ENCODE measurements around the gene RAF1. TPM values are rescaled to one million over a fixed set of nuclear protein-coding genes. Genes with fewer than 3 reads are reported as not detected.
A peak's percentile ranks its signal among the peaks of the same experiment; 100 is the strongest.

The RAF1 gene
- total and polyA plus RNA-seq, 2 donors (not counting 3 experiments of a cell fraction or from before 2014, with no cell fraction given) = 73.8 to 86.2 TPM

GRCh38 chr3:12663401-12663935, 449 bp downstream of the RAF1 start:
- no peak for TF ChIP-seq MYC (IDR thresholded peaks at IDR 0.05; ENCODE audit: low read depth, low read length)
- no peak for TF ChIP-seq EZH2 (IDR thresholded peaks at IDR 0.05; ENCODE audit: borderline replicate concordance, low read depth, low read length, severe bottlenecking)
- no peak for TF ChIP-seq FOS (IDR thresholded peaks at IDR 0.05; ENCODE audit: borderline replicate concordance, insufficient read depth, low read length)
- TF ChIP-seq POLR2AphosphoS5 (IDR thresholded peaks at IDR 0.05; ENCODE audit: insufficient read depth, low read depth, low read length) = no peak
- no peak for TF ChIP-seq JUN (IDR thresholded peaks at IDR 0.05; ENCODE audit: borderline replicate concordance, insufficient read depth, insufficient read length, low read depth)
- TF ChIP-seq POLR2A (IDR thresholded peaks at IDR 0.05; ENCODE audit: low read depth, low read length) = no peak
- TF ChIP-seq GATA2 (IDR thresholded peaks at IDR 0.05; ENCODE audit: insufficient read depth, insufficient read length, low read depth, low read length) = no peak
- TF ChIP-seq CTCF (IDR thresholded peaks at IDR 0.05; ENCODE audit: extremely low read depth in 1 of 2, insufficient read depth in 1 of 2, low read depth in 1 of 2, low read length in 2 of 2) = no peak
- no peak for TF ChIP-seq MAX (IDR thresholded peaks at IDR 0.05; ENCODE audit: insufficient read depth, insufficient read length)
- BruUV-seq (replicated peaks) = no TSS peak
- Histone ChIP-seq H3K4me3 (replicated peaks in 1 of 3; ENCODE audit: insufficient read depth in 1 of 3, low read depth in 1 of 3, low read length in 3 of 3) (peak overlapping the region; percentile 84 to 99 (median 96)), H3K9me1 (replicated peaks; ENCODE audit: control insufficient read depth, extremely low read depth, insufficient read depth, low read length) (no peaks in the 10 kb centered on the region), H3K4me1 (ENCODE audit: control insufficient read depth, extremely low read depth, insufficient read depth, low read length) (peaks cover 13% of the 10 kb centered on the region), H3K27ac (ENCODE audit: insufficient read depth, low read depth, low read length) (peak overlapping the region; percentile 87), H3K27me3 (ENCODE audit: control insufficient read depth in 2 of 2, insufficient read depth in 2 of 2, low read length in 2 of 2) (no peaks in the 10 kb centered on the region), H3K36me3 (ENCODE audit: control insufficient read depth in 2 of 2, extremely low read depth in 1 of 2, insufficient read depth in 2 of 2, low read length in 2 of 2) (no peaks in the 10 kb centered on the region), H3K79me2 (ENCODE audit: control insufficient read depth, insufficient read depth, low read length) (peaks cover 53% of the 10 kb centered on the region), H3K9ac (replicated peaks; ENCODE audit: extremely low read depth, insufficient read depth, low read length) (peak overlapping the region; percentile 98), H3K4me2 (ENCODE audit: insufficient read depth, low read length) (peak overlapping the region; percentile 87), H3K9me3 (replicated peaks; ENCODE audit: control insufficient read depth, insufficient read depth, low read length) (no peaks in the 10 kb centered on the region), H4K20me1 (replicated peaks; ENCODE audit: control insufficient read depth, extremely low read depth, insufficient read depth, low read length) (no peaks in the 10 kb centered on the region), H2AFZ (ENCODE audit: low read depth, low read length) (peak overlapping the region; percentile 84)
- dilution Hi-C loops (cut with MboI; ENCODE audit: extremely low pct_ligation_motif_present, low sequenced_read_pairs) = no loop called here
- DNase-seq (ENCODE audit: low read depth, low spot score) = no peak
- ChIA-PET POLR2A (interaction anchor here (0.6 to 1.0 kb wide), 2 partner anchors 9 to 147 kb away, joined by 5 to 10 read pairs; no protein-coding TSS in a partner anchor), CTCF (interaction anchor here (1.0 to 1.7 kb wide), 2 partner anchors 178 to 228 kb away, joined by 3 to 7 read pairs; partner anchors contain the start of gene RPL32)
- intact Hi-C loops (cut with micrococcal nuclease) = loop anchor here (5.0 kb wide), 2 partner anchors 59 to 76 kb away; no protein-coding TSS in a partner anchor
- FAIRE-seq = no peak

All from endothelial cell of umbilical vein (primary cell).